Measurements from ENCODE around the gene DOK6. TPM values are rescaled to one million over a fixed set of nuclear protein-coding genes. Genes with fewer than 3 reads are reported as not detected.
A peak's percentile ranks its signal among the peaks of the same experiment; 100 is the strongest.

DOK6 gene
- total and polyA plus RNA-seq, 11 donors = 0.46 to 9.7 (median 2.9) TPM

- no peaks in the 10 kb centered on the region for H3K27me3 ChIP-seq
- no peak overlapping the region for H3K4me3 ChIP-seq
- DNase-seq = no peak
- 42 to 46% (median 44%) methylated on average over 8 of the region's 8 CpGs for WGBS, 4 donors
- no peaks in the 10 kb centered on the region for H3K9me3 ChIP-seq
- peaks cover 0 to 16% (median 4%) of the 10 kb centered on the region in 12 donors for H3K4me1 ChIP-seq
- H3K36me3 ChIP-seq = no peaks in the 10 kb centered on the region
- TF ChIP-seq POLR2A (IDR thresholded peaks at IDR 0.05) (no peak), CTCF (IDR thresholded peaks at IDR 0.05) (peak in 2 of 12 donors; percentile 5 to 8)
- intact Hi-C loops (cut with DNase I) = loop anchor here in 4 of 10 donors (10.0 kb wide), 3 partner anchors 209 to 229 kb away; no protein-coding TSS in a partner anchor
- no peak overlapping the region for H3K27ac ChIP-seq
- peak in 2 of 4 donors; percentile 30 to 34 for ATAC-seq
Observed at GRCh38 chr18:69845593-69846506, 445.2 kb downstream of the DOK6 start.

- DNase-seq = no peak
- ATAC-seq = no peak
- Histone ChIP-seq H3K27ac (no peak overlapping the region), H3K36me3 (no peaks in the 10 kb centered on the region), H3K4me1 (no peaks in the 10 kb centered on the region), H3K27me3 (no peaks in the 10 kb centered on the region), H3K9me3 (no peaks in the 10 kb centered on the region), H3K4me3 (no peak overlapping the region)
- WGBS, 4 donors = 70 to 83% (median 78%) methylated on average over 4 of the region's 4 CpGs
- intact Hi-C loops (cut with DNase I) = no loop called here
- TF ChIP-seq CTCF (IDR thresholded peaks at IDR 0.05) (no peak), POLR2A (IDR thresholded peaks at IDR 0.05) (no peak)
Observed at GRCh38 chr18:69853051-69853450, 452.4 kb downstream of the DOK6 start.

- ATAC-seq = no peak
Observed at GRCh38 chr18:69854455-69854854, 453.8 kb downstream of the DOK6 start.

More at GRCh38 chr18:69854455-69854854, 453.8 kb downstream of the DOK6 start:
- Histone ChIP-seq H3K27ac (no peak overlapping the region), H3K4me1 (no peaks in the 10 kb centered on the region), H3K4me3 (no peak overlapping the region), H3K27me3 (no peaks in the 10 kb centered on the region), H3K9me3 (no peaks in the 10 kb centered on the region), H3K36me3 (no peaks in the 10 kb centered on the region)
- no peak for DNase-seq
- 84 to 92% (median 90%) methylated on average over 1 of the region's 1 CpG for WGBS, 4 donors
- TF ChIP-seq CTCF (IDR thresholded peaks at IDR 0.05) (no peak), POLR2A (IDR thresholded peaks at IDR 0.05) (no peak)
- intact Hi-C loops (cut with DNase I) = no loop called here
